ENCODE measurements around the gene AGBL4. TPM values are rescaled to one million over a fixed set of nuclear protein-coding genes. Genes with fewer than 3 reads are reported as not detected.

The AGBL4 gene
- total and polyA plus RNA-seq, 9 of the 15 experiments (the other 6 are each of a cell fraction or from before 2014, with no cell fraction given): 0.11 TPM; not detected in 7

GRCh38 chr1:48692235-48692634 lies 1331.5 kb downstream of the AGBL4 start:
- Histone ChIP-seq H2AFZ (ENCODE audit: low read depth, low read length) (no peak overlapping the region), H3K79me2 (ENCODE audit: control insufficient read depth, insufficient read depth, low read length) (no peaks in the 10 kb centered on the region), H3K9me1 (ENCODE audit: control insufficient read depth, insufficient read depth, low read length) (no peaks in the 10 kb centered on the region), H3K27me3 (ENCODE audit: control insufficient read depth in 2 of 2, insufficient read depth in 2 of 2, low read length in 2 of 2) (peaks cover 0 to 6% of the 10 kb centered on the region in 2 experiments; a peak in 1 of 5 replicates), H3K9ac (ENCODE audit: insufficient read depth in 1 of 2, low read depth in 2 of 2, low read length in 2 of 2) (no peak overlapping the region), H3K4me1 (replicated peaks in 1 of 2; ENCODE audit: control insufficient read depth in 2 of 2, insufficient read depth in 2 of 2, low read length in 2 of 2) (no peaks in the 10 kb centered on the region), H3K36me3 (ENCODE audit: control insufficient read depth, insufficient read depth, low read length) (no peaks in the 10 kb centered on the region), H3K4me2 (ENCODE audit: insufficient read depth, low read length) (no peak overlapping the region), H3K4me3 (no peak overlapping the region), H3K27ac (ENCODE audit: extremely low read depth, low read depth, low read length) (no peak overlapping the region), H4K20me1 (replicated peaks; ENCODE audit: control insufficient read depth, insufficient read depth, low read length) (no peaks in the 10 kb centered on the region), H3K9me3 (replicated peaks; ENCODE audit: control insufficient read depth, insufficient read depth, low read depth, low read length) (no peaks in the 10 kb centered on the region)
- TF ChIP-seq CEBPB (tag; IDR thresholded peaks at IDR 0.05) (no peak), ZNF511 (CRISPR knock-in tag; IDR thresholded peaks at IDR 0.05) (no peak), ZNF699 (CRISPR knock-in tag; IDR thresholded peaks at IDR 0.05; ENCODE audit: insufficient replicate concordance) (no peak), TFAP4 (CRISPR knock-in tag; IDR thresholded peaks at IDR 0.05; ENCODE audit: borderline replicate concordance) (no peak)
- ChIA-PET POLR2A (interaction anchor here (0.6 kb wide), 1 partner anchor 117 kb away, joined by 3 read pairs; no protein-coding TSS in a partner anchor), CTCF (ENCODE audit: low intra/inter-chr PET ratio) (no interaction called here)
- WGBS (ENCODE audit: insufficient coverage, low coverage, missing lambda C conversion rate): 0% methylated on average over 8 of the region's 9 CpGs
- FAIRE-seq (no peak), ATAC-seq (no peak), DNase-seq (ENCODE audit: extremely low read depth in 1 of 4, low spot score in 3 of 4) (no peak)
- no TSS peak for BruUV-seq (replicated peaks)
- in situ Hi-C loops (cut with MboI): no loop called here
- intact Hi-C loops (cut with micrococcal nuclease): no loop called here
